ENCODE measurements around the gene PPP6R1. TPM values are rescaled to one million over a fixed set of nuclear protein-coding genes. Genes with fewer than 3 reads are reported as not detected.

Gene PPP6R1
- total RNA-seq, 1 experiment from 2014 or later: 79.7 TPM

DNA sequence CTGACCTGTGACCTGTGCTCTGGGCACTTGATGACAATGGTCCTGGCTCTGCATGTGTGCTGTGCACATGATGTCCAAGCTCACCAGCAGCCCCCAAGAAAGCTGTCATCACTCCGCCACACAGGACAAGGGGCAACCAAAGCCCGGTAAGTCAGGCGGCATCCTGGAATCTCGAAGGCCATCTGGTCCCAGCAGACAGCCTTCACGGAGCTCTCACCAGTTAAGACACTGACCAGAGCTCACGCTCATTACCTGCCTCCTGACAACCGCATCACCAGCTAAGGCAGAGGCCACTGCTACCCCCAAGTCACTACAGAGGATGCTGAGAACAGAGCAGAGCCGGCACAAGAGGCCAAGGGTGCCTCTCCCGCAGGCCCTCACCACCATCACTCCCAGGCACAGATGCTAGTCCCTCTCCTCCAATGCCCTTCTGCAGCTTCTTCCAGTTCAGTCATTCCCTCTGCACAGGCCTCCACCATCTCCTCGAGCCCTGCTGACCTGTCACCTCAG, 10.6 kb downstream of the PPP6R1 start:
- Histone ChIP-seq H3K27ac (ENCODE audit: insufficient read length, low read depth, low read length) (no peak overlapping the region), H2BK15ac (ENCODE audit: low read depth, low read length) (no peak overlapping the region), H2BK12ac (ENCODE audit: insufficient read length, low read depth, low read length) (no peak overlapping the region), H3K14ac (ENCODE audit: insufficient read depth, low read length) (no peak overlapping the region; the same call in 1 of the 2 replicates), H3K23ac (ENCODE audit: insufficient read length, low read depth, low read length) (no peak overlapping the region), H4K5ac (ENCODE audit: insufficient read length, low read depth, low read length) (no peak overlapping the region), H3T11ph (ENCODE audit: low read length) (no peak overlapping the region), H3K27me3 (ENCODE audit: insufficient read depth, low read length) (no peaks in the 10 kb centered on the region), H3K79me1 (ENCODE audit: insufficient read depth, low read depth, low read length, poor library complexity, severe bottlenecking) (no peaks in the 10 kb centered on the region), H3K4ac (ENCODE audit: low read depth, low read length) (no peak overlapping the region), H3K79me2 (ENCODE audit: insufficient read depth, low read length) (peaks cover 16% of the 10 kb centered on the region; the same call in 1 of the 2 replicates), H3K4me1 (ENCODE audit: insufficient read depth, low read length) (no peaks in the 10 kb centered on the region), H3K18ac (ENCODE audit: insufficient read length, low read depth, low read length) (no peak overlapping the region), H2AK5ac (ENCODE audit: insufficient read length, low read length) (no peak overlapping the region), H3K9me3 (ENCODE audit: control insufficient read depth, low read depth, low read length) (no peaks in the 10 kb centered on the region), H3K56ac (ENCODE audit: insufficient read length, low read depth, low read length) (no peak overlapping the region), H3K23me2 (ENCODE audit: insufficient read length, low read depth, low read length, poor library complexity, severe bottlenecking) (no peaks in the 10 kb centered on the region), H3K4me2 (ENCODE audit: insufficient read depth, insufficient read length, low read length) (no peak overlapping the region), H3K9ac (ENCODE audit: extremely low read depth, insufficient read length, low read length) (no peak overlapping the region), H2BK5ac (ENCODE audit: insufficient read length, low read length) (no peak overlapping the region), H4K8ac (replicated peaks; ENCODE audit: insufficient read length, low read depth, low read length) (no peak overlapping the region), H2BK120ac (ENCODE audit: low read depth, low read length, poor library complexity, severe bottlenecking) (no peak overlapping the region), H4K91ac (ENCODE audit: insufficient read length, low read depth, low read length) (no peak overlapping the region), H4K20me1 (ENCODE audit: control insufficient read depth, insufficient read depth, insufficient read length) (no peaks in the 10 kb centered on the region), H2BK20ac (ENCODE audit: low read depth, low read length, poor library complexity, severe bottlenecking) (no peak overlapping the region), H2AFZ (ENCODE audit: low read length) (no peak overlapping the region)
- peaks cover 7 to 36% (median 32%) of the 10 kb centered on the region in 3 experiments; a peak in 6 of 7 replicates for H3K36me3 Mint-ChIP-seq (ENCODE audit: insufficient read depth in 1 of 3, low read depth in 3 of 3)
- H3K27ac Mint-ChIP-seq: peak overlapping the region in 2 of 3 experiments; percentile 75 to 88; a peak in 4 of 7 replicates
- WGBS (ENCODE audit: extremely low coverage, insufficient read length, low lambda C conversion rate): no CpG with 5 or more reads among the region's 10 CpGs
- TF ChIP-seq, protein P1, sequence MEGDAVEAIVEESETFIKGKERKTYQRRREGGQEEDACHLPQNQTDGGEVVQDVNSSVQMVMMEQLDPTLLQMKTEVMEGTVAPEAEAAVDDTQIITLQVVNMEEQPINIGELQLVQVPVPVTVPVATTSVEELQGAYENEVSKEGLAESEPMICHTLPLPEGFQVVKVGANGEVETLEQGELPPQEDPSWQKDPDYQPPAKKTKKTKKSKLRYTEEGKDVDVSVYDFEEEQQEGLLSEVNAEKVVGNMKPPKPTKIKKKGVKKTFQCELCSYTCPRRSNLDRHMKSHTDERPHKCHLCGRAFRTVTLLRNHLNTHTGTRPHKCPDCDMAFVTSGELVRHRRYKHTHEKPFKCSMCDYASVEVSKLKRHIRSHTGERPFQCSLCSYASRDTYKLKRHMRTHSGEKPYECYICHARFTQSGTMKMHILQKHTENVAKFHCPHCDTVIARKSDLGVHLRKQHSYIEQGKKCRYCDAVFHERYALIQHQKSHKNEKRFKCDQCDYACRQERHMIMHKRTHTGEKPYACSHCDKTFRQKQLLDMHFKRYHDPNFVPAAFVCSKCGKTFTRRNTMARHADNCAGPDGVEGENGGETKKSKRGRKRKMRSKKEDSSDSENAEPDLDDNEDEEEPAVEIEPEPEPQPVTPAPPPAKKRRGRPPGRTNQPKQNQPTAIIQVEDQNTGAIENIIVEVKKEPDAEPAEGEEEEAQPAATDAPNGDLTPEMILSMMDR (conservative IDR thresholded peaks at IDR 0.05): no peak
- H3K9me3 Mint-ChIP-seq: no peaks in the 10 kb centered on the region
- H3K4me3 Mint-ChIP-seq: no peak overlapping the region; a peak in 1 of 5 replicates
- DNase-seq: no peak
- H3K4me1 Mint-ChIP-seq: peaks cover 0 to 5% of the 10 kb centered on the region in 2 experiments; a peak in 1 of 4 replicates
- H3K27me3 Mint-ChIP-seq (ENCODE audit: low read depth): no peaks in the 10 kb centered on the region; the same call in 1 of the 2 replicates

Measured in H9 (cell line).